PC-3 (cell line): Measurements from ENCODE around the gene GALNT18. TPM values are rescaled to one million over a fixed set of nuclear protein-coding genes. Genes with fewer than 3 reads are reported as not detected.

ENCODE experiments used
- ATAC-seq: fragments of 200-7000 bp; cut with Tn5 transposase; 2 replicates; pipeline ENCODE4 v1.9.1; 2020; ENCODE audit warnings: mild to moderate bottlenecking, moderate library complexity
- BruUV-seq: library from RNA; stranded (reverse); fragments of 400-500 nt; replicated peaks from 2 replicates; lab custom pipeline; 2021; lab: Mats Ljungman, UMichigan
- CTCF ChIA-PET: fragments of 300-600 bp; sonication (Branson Sonifier 250); formaldehyde crosslinking; loops from one replicate; lab custom pipeline; 2022; ENCODE audit warnings: antibody characterized with exemption; lab: Charles Lee
- POLR2A ChIA-PET: fragments of 300-600 bp; sonication (Branson Sonifier 250); formaldehyde crosslinking; loops from one replicate; lab custom pipeline; 2022; ENCODE audit warnings: antibody characterized with exemption; ENCODE audit not compliant: unreplicated experiment; lab: Charles Lee
- DNase-seq: peaks from one replicate; pipeline ENCODE4 v3.0.0-alpha.2; 2015
- H2AFZ ChIP-seq: fragments of 300-600 bp; sonication (generic); 2 replicates; pipeline ENCODE4 v1.6.0; 2016; ENCODE audit warnings: antibody characterized with exemption, low read length
- H3F3A ChIP-seq: fragments of 300-600 bp; sonication (generic); one replicate; pipeline ENCODE4 v1.6.0; 2017; ENCODE audit warnings: antibody characterized with exemption, low read length, control low read depth, mild to moderate bottlenecking; ENCODE audit not compliant: unreplicated experiment
- H3K27ac ChIP-seq: fragments of 300-600 bp; sonication (generic); 2 replicates; pipeline ENCODE4 v1.5.1; 2016; ENCODE audit warnings: mild to moderate bottlenecking, low read length
- H3K27me3 ChIP-seq: fragments of 300-600 bp; sonication (generic); 2 replicates; pipeline ENCODE4 v1.6.1; 2016; ENCODE audit warnings: low read length, mixed read lengths
- H3K36me3 ChIP-seq: fragments of 300-600 bp; sonication (generic); 2 replicates; pipeline ENCODE4 v1.6.1; 2016; ENCODE audit warnings: low read depth, mixed run types, low read length, mixed read lengths
- H3K4me1 ChIP-seq: fragments of 300-600 bp; sonication (generic); 2 replicates; pipeline ENCODE4 v1.5.1; 2016; ENCODE audit warnings: low read length; ENCODE audit not compliant: insufficient read depth
- H3K4me2 ChIP-seq: fragments of 300-600 bp; sonication (generic); 2 replicates; pipeline ENCODE4 v1.6.0; 2016; ENCODE audit warnings: low read length
- H3K4me3 ChIP-seq: fragments of 300-600 bp; sonication (generic); 2 replicates; pipeline ENCODE4 v1.5.1; 2016; ENCODE audit warnings: mild to moderate bottlenecking, low read length, mixed read lengths
- H3K79me2 ChIP-seq: fragments of 300-600 bp; sonication (generic); 2 replicates; pipeline ENCODE4 v1.6.1; 2017; ENCODE audit warnings: low read length, mixed read lengths
- H3K9ac ChIP-seq: fragments of 300-600 bp; sonication (generic); 2 replicates; pipeline ENCODE4 v1.6.0; 2016; ENCODE audit warnings: mild to moderate bottlenecking, low read length
- H3K9me2 ChIP-seq: fragments of 300-600 bp; sonication (generic); replicated peaks from 2 replicates; pipeline ENCODE4 v1.6.1; 2016; ENCODE audit warnings: mixed run types, low read length, mixed read lengths
- H3K9me3 ChIP-seq: fragments of 300-600 bp; sonication (generic); 2 replicates; pipeline ENCODE4 v1.6.1; 2016; ENCODE audit warnings: low read length, mixed read lengths
- H4K20me1 ChIP-seq: fragments of 300-600 bp; sonication (generic); 2 replicates; pipeline ENCODE4 v1.6.1; 2016; ENCODE audit warnings: low read length, mixed read lengths
- EZH2 ChIP-seq: fragments of 300-600 bp; sonication (generic); IDR thresholded peaks from one replicate; pipeline ENCODE4 v1.6.1; 2017; ENCODE audit warnings: antibody characterized with exemption, mild to moderate bottlenecking, low read length; ENCODE audit not compliant: unreplicated experiment
- EZH2phosphoT487 ChIP-seq: fragments of 300-600 bp; sonication (generic); IDR thresholded peaks from 2 replicates; pipeline ENCODE4 v1.6.1; 2018; ENCODE audit warnings: mild to moderate bottlenecking, antibody characterized with exemption, low read length, borderline replicate concordance
- intact Hi-C: fragments of 100-400 bp; cut with micrococcal nuclease; formaldehyde crosslinking; loops from 2 replicates; pipeline ENCODE4 v1.9.0; 2023
- total RNA-seq: library from RNA; depleted of rRNA; stranded (reverse); fragments of >200 nt; gene quantifications from 2 replicates; pipeline ENCODE4 v1.2.3, GENCODE V29; 2014
- TF ChIP-seq, protein P1 (sequence below): fragments of 300-600 bp; sonication (generic); conservative IDR thresholded peaks from 2 replicates; pipeline ENCODE4 v1.5.1; 2017; ENCODE audit warnings: antibody characterized with exemption, low read depth, mild to moderate bottlenecking, low read length

GALNT18 gene
- total RNA-seq, 1 experiment from 2014 or later, result 34.5 TPM

DNA sequence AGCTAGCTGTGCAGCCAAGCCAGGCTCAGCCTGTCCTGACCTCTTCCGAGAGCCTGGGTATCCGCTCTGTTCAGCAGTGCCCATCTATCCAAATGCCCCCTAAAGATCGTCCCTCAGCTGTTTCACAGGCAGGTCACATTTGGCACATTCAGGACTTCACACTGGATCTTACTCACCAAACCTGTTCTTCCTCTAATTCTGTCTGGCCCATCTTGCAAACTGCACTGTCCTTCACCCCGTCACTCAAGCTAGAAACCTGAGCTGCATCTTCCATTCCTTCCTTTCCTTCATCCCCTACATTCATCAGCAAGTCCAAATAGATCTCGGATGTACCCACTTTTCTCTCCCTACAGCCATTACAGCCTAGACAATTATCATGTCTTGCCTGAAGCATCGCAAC is 208.0 kb downstream of the GALNT18 start:
- ChIA-PET CTCF (no interaction called here), POLR2A (no interaction called here)
- BruUV-seq, result no TSS peak

DNA sequence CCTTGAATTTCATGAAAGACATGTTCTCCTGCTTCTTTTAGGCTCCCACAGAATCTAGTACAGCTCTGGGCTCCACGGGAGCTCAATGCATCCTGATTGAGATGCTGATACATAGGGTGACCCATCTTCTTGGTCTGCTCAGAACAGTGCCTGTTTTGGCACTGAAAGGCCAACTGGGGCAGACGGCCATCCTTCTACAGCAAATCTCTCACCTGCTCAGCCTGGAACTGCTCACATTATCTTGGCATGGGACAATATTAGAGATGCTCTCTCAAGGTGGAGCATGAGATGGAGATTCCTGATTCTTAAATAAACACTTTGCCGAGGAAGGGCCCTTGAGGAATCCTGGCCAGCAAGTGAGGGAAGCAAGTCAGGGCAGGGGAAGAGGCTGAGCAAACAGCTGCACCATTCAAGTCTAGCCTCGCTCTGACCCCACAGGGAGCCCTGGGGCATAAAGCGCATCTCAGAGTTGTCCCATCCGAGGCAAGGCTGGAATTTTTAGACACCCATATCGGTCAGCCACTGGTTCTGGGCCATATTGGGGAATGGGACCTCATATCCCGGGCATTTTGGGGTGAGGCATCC is 210.3 kb downstream of the GALNT18 start:
- H3K36me3 ChIP-seq, result no peaks in the 10 kb centered on the region
- no peak overlapping the region for H3K4me2 ChIP-seq
- peaks cover 24% of the 10 kb centered on the region for H3K4me1 ChIP-seq
- no peak overlapping the region for H2AFZ ChIP-seq
- BruUV-seq, result no TSS peak
- no peak overlapping the region for H3K27ac ChIP-seq
- H3F3A ChIP-seq, result no peaks in the 10 kb centered on the region
- TF ChIP-seq, protein P1, sequence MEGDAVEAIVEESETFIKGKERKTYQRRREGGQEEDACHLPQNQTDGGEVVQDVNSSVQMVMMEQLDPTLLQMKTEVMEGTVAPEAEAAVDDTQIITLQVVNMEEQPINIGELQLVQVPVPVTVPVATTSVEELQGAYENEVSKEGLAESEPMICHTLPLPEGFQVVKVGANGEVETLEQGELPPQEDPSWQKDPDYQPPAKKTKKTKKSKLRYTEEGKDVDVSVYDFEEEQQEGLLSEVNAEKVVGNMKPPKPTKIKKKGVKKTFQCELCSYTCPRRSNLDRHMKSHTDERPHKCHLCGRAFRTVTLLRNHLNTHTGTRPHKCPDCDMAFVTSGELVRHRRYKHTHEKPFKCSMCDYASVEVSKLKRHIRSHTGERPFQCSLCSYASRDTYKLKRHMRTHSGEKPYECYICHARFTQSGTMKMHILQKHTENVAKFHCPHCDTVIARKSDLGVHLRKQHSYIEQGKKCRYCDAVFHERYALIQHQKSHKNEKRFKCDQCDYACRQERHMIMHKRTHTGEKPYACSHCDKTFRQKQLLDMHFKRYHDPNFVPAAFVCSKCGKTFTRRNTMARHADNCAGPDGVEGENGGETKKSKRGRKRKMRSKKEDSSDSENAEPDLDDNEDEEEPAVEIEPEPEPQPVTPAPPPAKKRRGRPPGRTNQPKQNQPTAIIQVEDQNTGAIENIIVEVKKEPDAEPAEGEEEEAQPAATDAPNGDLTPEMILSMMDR, result no peak
- TF ChIP-seq EZH2phosphoT487 (no peak), EZH2 (no peak)
- H3K9ac ChIP-seq, result no peak overlapping the region
- CTCF ChIA-PET, result no interaction called here
- H4K20me1 ChIP-seq, result no peaks in the 10 kb centered on the region
- no peaks in the 10 kb centered on the region for H3K27me3 ChIP-seq
- intact Hi-C loops, result no loop called here
- no peaks in the 10 kb centered on the region for H3K9me3 ChIP-seq
- no peak for DNase-seq
- POLR2A ChIA-PET, result no interaction called here
- ATAC-seq, result no peak
- H3K79me2 ChIP-seq, result no peaks in the 10 kb centered on the region
- no peak overlapping the region for H3K4me3 ChIP-seq
- H3K9me2 ChIP-seq, result no peaks in the 10 kb centered on the region

More for the DNA sequence above, 208.0 kb downstream of the GALNT18 start:
- Histone ChIP-seq H2AFZ (no peak overlapping the region), H3K9me3 (no peaks in the 10 kb centered on the region), H3K27me3 (no peaks in the 10 kb centered on the region), H3K4me1 (peaks cover 36% of the 10 kb centered on the region), H3K9me2 (no peaks in the 10 kb centered on the region), H4K20me1 (no peaks in the 10 kb centered on the region), H3K27ac (no peak overlapping the region), H3K4me3 (no peak overlapping the region), H3K9ac (no peak overlapping the region), H3F3A (no peaks in the 10 kb centered on the region), H3K4me2 (peak overlapping the region; percentile 13; the same call in 1 of the 2 replicates), H3K36me3 (no peaks in the 10 kb centered on the region), H3K79me2 (no peaks in the 10 kb centered on the region)
- peak; percentile 52 for DNase-seq
- TF ChIP-seq, protein P1, result no peak
- TF ChIP-seq EZH2, result no peak
- TF ChIP-seq EZH2phosphoT487, result no peak
- intact Hi-C loops, result no loop called here
- no peak for ATAC-seq

DNA sequence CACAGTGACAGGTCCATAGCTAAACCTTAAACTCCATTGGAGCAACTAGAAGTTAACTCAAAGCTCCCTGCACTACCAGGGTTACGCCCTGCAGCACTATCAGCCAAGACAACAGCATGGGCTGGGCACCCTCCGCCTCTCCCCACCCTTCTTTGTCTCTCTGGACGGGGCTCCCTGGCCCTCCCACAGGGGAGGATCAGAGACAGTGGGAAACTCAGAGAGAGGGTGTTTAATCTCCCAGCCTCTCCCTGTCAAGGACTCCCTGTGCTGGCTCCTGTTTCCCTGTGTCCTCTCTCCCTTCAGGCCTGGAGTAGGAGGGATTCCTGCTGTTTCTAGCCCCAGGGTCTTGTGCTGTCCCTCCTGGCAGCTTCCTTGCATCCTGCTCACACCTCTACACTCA is 211.9 kb downstream of the GALNT18 start:
- Histone ChIP-seq H3K4me1 (peaks cover 16% of the 10 kb centered on the region), H3K4me2 (no peak overlapping the region), H3K36me3 (no peaks in the 10 kb centered on the region), H3K27me3 (no peaks in the 10 kb centered on the region), H3K9me3 (no peaks in the 10 kb centered on the region), H3K4me3 (no peak overlapping the region), H3F3A (no peaks in the 10 kb centered on the region), H4K20me1 (no peaks in the 10 kb centered on the region), H3K27ac (no peak overlapping the region), H3K79me2 (no peaks in the 10 kb centered on the region), H3K9me2 (no peaks in the 10 kb centered on the region), H2AFZ (no peak overlapping the region), H3K9ac (no peak overlapping the region)
- no peak for DNase-seq
- TF ChIP-seq EZH2phosphoT487 (no peak), EZH2 (no peak)
- TF ChIP-seq, protein P1, result no peak
- intact Hi-C loops, result no loop called here
- no TSS peak for BruUV-seq
- CTCF ChIA-PET, result no interaction called here
- POLR2A ChIA-PET, result no interaction called here
- ATAC-seq, result peak; percentile 31; the same call in 1 of the 2 replicates
